Mesodermal cell (in vitro differentiated cells): ENCODE results near the gene ROR2.
A peak's percentile ranks its signal among the peaks of the same experiment; 100 is the strongest.

Experiments used
- H3K27ac ChIP-seq: 2 replicates; pipeline ENCODE4 v1.7.0; 2013; ENCODE audit warnings: mild to moderate bottlenecking, low read depth, low read length, moderate library complexity; ENCODE audit not compliant: severe bottlenecking
- H3K36me3 ChIP-seq: 2 replicates; pipeline ENCODE4 v1.7.1; 2013; ENCODE audit warnings: mild to moderate bottlenecking, low read length, moderate library complexity; ENCODE audit not compliant: control insufficient read depth, insufficient read depth
- H3K4me1 ChIP-seq: one replicate; pipeline ENCODE4 v1.7.1; 2013; ENCODE audit warnings: mild to moderate bottlenecking, low read length; ENCODE audit not compliant: insufficient read depth, control insufficient read depth, poor library complexity, severe bottlenecking
- H3K4me3 ChIP-seq: 2 replicates; pipeline ENCODE4 v1.7.0; 2013; ENCODE audit warnings: low read length, control low read depth, mild to moderate bottlenecking; ENCODE audit not compliant: insufficient read depth, poor library complexity, severe bottlenecking; ENCODE audit errors: extremely low read depth
- H3K9me3 ChIP-seq: 2 replicates; pipeline ENCODE4 v1.7.1; 2013; ENCODE audit warnings: mild to moderate bottlenecking, low read length, moderate library complexity; ENCODE audit not compliant: control insufficient read depth
- WGBS, 2 experiments: methylation state at CpG; one replicate each; pipeline ENCODE4 v1.1.5; 2013; ENCODE audit warnings: missing lambda C conversion rate in 2 of 2; ENCODE audit not compliant: insufficient coverage in 2 of 2; 5-methylcytosine and 5-hydroxymethylcytosine counted together

Gene ROR2

DNA sequence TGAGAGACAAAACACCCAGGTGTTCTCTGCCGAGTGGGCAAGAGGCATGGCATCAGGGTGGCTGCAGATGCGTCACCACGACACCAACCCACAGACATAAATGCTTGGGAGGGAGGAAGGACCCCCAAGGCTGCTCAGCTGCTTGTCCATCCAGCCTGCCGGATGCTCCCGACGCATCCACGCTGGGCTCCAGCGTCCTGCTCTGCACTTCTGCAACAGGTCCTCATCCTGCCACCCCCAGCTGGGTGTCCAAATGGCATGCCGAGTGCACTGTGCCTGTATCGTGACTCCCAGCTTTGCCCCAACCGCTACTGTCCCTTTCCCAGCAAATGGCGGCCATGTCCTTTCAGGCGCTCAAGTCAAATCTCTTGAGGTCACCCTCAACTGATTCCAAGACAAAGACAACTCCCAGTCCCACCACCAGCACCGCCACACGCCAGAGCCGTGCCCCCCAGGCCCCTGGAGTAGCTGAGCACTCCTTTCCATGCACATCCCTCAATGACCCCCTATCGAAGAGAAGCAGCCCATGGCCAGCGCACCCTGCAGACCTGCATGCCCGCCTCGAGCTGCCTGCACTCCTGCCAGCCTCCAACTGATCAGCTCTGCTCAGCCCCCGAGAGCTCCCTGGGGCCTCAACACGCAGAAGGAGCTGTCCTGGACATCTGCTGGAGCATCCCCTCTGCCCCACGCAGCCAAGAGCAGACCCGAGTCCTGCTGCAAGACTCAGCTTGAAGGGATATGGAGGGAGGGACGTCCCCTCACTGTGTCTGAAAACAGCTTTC, 116.7 kb downstream of the ROR2 start:
- H3K36me3 ChIP-seq: no peaks in the 10 kb centered on the region
- H3K9me3 ChIP-seq: no peaks in the 10 kb centered on the region
- peak overlapping the region; percentile 41 for H3K27ac ChIP-seq
- WGBS, 2 experiments: 94% methylated on average over 18 to 24 of the region's 25 CpGs
- H3K4me1 ChIP-seq: peaks cover 4% of the 10 kb centered on the region
- no peak overlapping the region for H3K4me3 ChIP-seq

DNA sequence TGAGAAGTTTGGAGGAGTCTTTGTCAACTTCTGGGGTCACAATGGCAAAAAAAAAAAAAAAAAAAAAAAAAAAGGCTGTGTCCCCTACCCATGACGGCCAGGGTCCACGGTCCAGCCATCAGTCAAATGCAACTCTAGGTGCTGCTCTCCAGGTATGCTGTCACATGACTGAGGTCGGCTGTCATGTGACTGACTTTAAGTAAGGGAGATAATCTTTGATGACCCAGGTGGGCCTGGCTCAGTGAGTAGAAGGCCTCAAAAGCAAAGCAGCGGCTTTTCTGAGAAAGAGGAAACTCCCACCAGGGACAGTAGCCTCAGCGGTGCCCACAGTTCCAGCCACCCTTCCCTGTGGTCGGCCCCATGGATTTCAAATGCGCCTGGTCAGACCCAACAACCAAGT, 117.7 kb downstream of the ROR2 start:
- Histone ChIP-seq H3K4me3 (no peak overlapping the region), H3K9me3 (no peaks in the 10 kb centered on the region), H3K36me3 (no peaks in the 10 kb centered on the region), H3K4me1 (peaks cover 4% of the 10 kb centered on the region), H3K27ac (no peak overlapping the region)
- 94 to 95% methylated on average over 6 to 7 of the region's 7 CpGs for WGBS, 2 experiments

DNA sequence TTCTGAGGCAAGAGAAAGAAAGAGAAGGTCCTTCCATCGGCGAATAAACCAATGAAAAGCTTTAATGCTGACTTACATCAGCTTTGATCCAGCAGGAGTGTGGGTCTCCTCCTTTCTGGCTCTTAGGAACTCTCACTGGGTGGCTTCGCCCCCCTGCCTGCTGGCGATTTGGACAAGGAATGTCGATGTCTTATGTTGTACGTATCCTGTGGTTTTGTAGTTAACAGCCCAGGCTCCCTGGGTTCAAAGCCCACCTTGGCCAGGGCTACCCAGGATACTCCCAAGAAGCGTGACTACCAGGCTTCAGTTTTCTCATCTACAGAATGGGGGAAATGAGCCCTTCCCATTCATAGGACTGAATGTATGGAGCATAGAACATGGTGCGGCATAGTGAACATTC, 124.2 kb downstream of the ROR2 start:
- no peak overlapping the region for H3K27ac ChIP-seq
- WGBS, 2 experiments: 96 to 97% methylated on average over 6 to 7 of the region's 8 CpGs
- no peaks in the 10 kb centered on the region for H3K36me3 ChIP-seq
- H3K4me3 ChIP-seq: no peak overlapping the region
- H3K4me1 ChIP-seq: no peaks in the 10 kb centered on the region
- H3K9me3 ChIP-seq: no peaks in the 10 kb centered on the region

DNA sequence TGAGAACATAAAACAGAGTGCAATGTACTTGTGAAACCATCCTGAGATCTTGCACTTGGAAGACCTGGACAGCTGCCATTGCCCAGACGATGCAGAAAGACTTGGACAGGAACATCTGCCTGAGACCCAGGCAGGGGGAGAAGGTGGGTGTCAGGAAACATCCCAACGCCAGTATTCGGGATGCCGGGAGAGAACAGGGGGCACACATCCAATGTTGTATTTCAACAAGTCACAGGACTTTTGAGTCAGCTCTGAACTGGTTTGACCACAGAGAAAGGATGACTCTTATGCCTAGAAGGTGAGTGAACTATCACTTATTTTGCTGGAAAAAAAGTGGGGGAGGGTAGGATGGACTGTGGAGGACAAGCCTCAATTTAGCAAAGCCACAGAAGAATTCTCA, 124.6 kb downstream of the ROR2 start:
- Histone ChIP-seq H3K4me3 (no peak overlapping the region), H3K4me1 (no peaks in the 10 kb centered on the region), H3K36me3 (no peaks in the 10 kb centered on the region), H3K27ac (no peak overlapping the region), H3K9me3 (no peaks in the 10 kb centered on the region)
- WGBS, 2 experiments: 97 to 98% methylated on average over 4 of the region's 4 CpGs

DNA sequence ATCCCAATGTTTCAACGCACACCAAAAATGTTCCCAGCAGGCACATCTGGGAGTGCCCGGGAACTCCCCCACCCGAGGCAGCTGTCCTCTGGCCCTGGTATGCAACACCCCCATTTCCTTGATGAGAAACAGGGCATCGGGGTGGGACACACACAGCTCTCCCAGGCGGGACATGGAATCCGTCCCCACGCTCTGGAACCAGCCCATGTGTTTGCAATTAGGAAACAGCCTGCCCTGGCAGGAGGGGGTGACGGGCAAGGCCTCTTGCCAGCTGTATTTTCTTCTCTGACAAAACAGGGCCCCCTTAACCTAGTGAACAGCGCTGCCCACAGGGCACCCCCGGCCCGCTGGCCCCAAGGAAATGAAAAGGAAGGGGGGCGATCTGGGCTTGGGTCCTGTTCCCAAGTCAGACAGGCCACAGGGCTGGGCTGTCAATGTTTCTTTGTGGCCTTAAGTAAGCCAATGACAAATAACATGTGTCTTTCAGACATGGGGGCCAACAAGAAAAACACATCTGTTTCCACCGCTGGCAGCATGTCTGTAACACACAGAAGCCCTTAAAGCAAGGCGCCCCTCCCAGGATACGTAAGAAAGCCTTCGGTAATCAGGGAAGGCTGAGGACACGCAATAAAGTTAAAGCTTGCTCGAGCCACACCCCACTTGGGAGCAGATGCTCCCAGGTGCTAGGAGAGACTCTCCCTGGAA, 125.3 kb downstream of the ROR2 start:
- Histone ChIP-seq H3K4me1 (no peaks in the 10 kb centered on the region), H3K9me3 (no peaks in the 10 kb centered on the region), H3K27ac (peak overlapping the region; percentile 36), H3K4me3 (no peak overlapping the region), H3K36me3 (no peaks in the 10 kb centered on the region)
- WGBS, 2 experiments: 94 to 96% methylated on average over 13 to 18 of the region's 18 CpGs

DNA sequence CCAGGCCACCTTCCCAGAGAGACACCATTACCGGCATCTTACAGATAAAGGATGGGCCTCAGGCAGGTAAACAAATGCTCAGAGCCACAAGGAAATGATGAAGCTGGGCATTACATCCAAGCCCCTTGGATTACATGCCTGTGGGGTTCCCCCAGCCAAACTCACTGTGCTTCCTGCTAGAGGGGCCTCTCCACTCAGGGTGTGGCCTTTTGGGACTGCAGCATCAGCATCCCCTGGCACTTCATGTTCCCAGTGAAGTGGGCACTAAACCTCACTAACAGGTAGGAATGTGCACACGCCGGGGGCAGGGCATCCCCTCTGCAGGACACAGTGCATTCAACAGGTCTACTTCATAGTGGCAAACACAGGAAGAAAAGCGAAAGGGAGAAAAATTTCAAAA, 125.9 kb downstream of the ROR2 start:
- no peak overlapping the region for H3K27ac ChIP-seq
- H3K36me3 ChIP-seq: no peaks in the 10 kb centered on the region
- H3K4me1 ChIP-seq: no peaks in the 10 kb centered on the region
- no peak overlapping the region for H3K4me3 ChIP-seq
- H3K9me3 ChIP-seq: no peaks in the 10 kb centered on the region
- WGBS, 2 experiments: 100% methylated on average over 1 to 3 of the region's 4 CpGs

DNA sequence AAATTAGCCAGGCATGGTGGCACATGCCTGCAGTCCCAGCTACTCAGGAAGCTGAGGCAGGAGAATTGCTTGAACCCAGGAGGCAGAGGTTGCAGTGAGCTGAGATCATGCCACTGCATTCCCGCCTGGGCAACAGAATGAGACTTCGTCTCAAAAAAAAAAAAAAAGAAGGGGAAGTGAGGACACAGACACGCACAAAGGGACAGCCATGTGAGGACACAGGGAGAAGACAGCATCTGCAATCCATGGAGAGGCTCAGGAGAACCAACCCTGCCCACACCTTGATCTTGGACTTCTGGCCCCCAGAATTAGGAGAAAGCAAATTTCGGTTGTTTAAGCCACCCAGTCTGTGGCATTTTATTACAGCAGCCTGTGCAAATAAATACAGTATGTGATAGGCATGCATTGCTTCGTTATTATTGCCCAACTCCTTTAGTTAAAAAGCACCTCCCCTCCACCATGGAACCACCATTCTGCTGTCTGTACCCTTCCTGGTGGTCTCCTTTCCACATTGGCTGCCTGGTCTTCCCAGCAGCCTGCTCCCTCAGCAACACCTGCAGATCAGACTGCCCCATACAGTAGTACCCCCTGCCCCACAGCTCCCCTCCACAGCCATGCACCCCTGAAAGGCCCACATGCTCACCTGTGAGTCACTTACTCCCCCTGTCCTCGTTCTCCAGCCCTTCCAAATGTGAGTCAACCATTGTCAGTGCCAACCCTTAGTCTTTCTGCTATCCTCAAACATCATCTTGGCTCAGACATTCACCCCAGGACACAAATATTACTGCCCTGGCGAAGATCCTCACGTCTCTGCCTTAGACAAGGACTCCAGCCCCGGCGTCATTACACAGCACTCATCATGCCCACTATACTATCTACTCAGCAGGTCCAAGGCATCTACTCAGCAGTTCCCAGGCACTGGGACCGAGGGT, 128.8 kb downstream of the ROR2 start:
- no peak overlapping the region for H3K27ac ChIP-seq
- no peaks in the 10 kb centered on the region for H3K36me3 ChIP-seq
- H3K4me3 ChIP-seq: no peak overlapping the region
- no peaks in the 10 kb centered on the region for H3K9me3 ChIP-seq
- peaks cover 14% of the 10 kb centered on the region for H3K4me1 ChIP-seq
- WGBS, 2 experiments: 88 to 91% methylated on average over 4 to 9 of the region's 11 CpGs

DNA sequence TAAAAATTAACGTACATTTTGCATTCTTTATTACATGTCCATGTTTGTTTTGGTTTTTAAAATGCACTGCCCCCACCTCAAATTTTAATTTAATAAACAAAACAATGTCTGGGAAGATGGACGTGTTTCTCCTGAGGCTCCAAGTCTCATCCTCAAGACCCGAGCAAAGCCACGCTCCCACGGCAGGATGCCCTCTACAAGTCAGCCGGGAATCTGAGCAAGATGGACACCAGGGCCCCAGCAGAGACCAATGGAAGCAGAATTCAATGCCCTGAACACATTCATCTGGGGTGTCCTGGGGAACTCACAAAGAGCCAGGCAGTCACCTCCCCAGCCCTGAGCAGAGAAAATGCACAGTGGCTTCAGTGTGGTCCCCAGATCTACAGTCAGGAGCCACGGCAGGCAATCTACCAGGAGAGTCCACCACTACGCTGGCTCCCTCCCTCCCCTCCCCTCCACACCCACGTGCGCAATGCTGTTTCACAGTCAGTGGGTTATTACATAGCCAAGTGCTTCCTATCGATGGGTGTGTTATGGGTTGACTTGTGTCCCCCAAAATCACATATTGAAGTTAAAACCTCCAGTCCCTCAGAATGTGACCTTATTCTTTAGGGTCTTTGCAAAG, 129.8 kb downstream of the ROR2 start:
- no peak overlapping the region for H3K27ac ChIP-seq
- no peaks in the 10 kb centered on the region for H3K36me3 ChIP-seq
- H3K4me3 ChIP-seq: no peak overlapping the region
- H3K9me3 ChIP-seq: no peaks in the 10 kb centered on the region
- WGBS, 2 experiments: 89% methylated on average over 6 to 10 of the region's 11 CpGs
- H3K4me1 ChIP-seq: peaks cover 14% of the 10 kb centered on the region

DNA sequence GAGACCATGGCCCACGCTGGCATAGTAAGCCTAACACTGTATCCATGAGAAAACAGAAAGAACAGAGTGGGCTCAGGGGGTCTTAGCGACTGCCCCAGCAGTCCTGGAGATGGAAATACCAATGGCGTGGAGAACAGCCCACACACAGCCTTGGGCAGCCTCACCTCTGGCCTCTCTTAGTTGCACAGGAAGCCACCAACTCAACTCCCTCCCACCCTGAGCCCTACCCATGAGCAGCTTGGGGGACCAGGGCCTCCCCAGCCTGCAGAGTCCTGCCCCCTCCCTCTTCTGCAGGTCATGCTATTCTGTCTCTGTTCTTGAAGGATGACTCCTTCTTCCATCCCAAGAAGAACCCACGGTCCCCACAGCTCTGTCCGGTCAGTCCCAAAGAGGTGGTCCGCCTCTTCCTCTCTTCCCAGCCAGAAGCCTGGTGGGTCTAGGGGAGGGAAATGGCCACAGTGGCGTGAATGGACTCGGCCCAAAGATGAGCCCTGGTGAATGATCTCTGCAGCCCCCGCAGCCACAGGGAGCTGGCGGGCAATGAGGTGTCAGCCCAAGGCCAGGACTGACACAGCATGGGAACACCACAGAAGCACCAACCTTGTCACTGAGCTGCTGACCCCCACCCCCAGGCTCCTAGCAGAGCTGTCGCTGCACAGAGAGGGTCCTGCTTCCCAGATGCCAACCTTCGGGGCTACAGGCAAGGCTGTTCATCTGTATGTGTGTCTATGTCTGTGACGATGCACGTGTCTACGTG, 131.2 kb downstream of the ROR2 start:
- H3K4me1 ChIP-seq: peaks cover 14% of the 10 kb centered on the region
- H3K27ac ChIP-seq: peak overlapping the region; percentile 36
- no peaks in the 10 kb centered on the region for H3K9me3 ChIP-seq
- H3K4me3 ChIP-seq: no peak overlapping the region
- WGBS, 2 experiments: 91 to 95% methylated on average over 11 to 13 of the region's 15 CpGs
- H3K36me3 ChIP-seq: no peaks in the 10 kb centered on the region

DNA sequence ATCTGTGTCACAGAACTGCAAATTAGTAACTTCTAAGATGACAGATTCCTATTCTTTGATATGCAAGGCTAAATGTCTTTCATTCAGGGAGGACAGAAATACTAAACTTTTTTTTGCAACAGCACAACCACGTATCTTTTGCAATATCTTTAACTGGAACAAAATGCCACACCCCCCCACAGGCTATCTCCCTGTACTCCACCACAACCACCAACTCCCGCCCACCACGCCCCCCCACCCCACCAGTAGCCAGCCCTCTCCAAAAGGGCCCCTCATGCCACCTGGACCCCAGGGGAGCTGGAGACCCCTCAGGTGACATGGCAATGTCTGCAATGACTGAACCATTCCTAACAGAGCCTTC, 131.8 kb downstream of the ROR2 start:
- WGBS, 2 experiments: 33 to 44% methylated on average over 1 of the region's 3 CpGs
- H3K4me1 ChIP-seq: peaks cover 14% of the 10 kb centered on the region
- H3K36me3 ChIP-seq: no peaks in the 10 kb centered on the region
- peak overlapping the region; percentile 69 for H3K27ac ChIP-seq
- no peak overlapping the region for H3K4me3 ChIP-seq
- no peaks in the 10 kb centered on the region for H3K9me3 ChIP-seq
